AG09319 (cell line): ENCODE measurements around the gene ALPL.

Experiments used
- DNase-seq: peaks from one replicate; pipeline ENCODE4 v3.0.0-alpha.2; 2010; ENCODE audit warnings: low read depth; ENCODE audit errors: extremely low read depth
- TF ChIP-seq, protein P1 (sequence below): IDR thresholded peaks from 2 replicates; pipeline ENCODE4 v1.5.1; 2011; ENCODE audit warnings: low read depth, mild to moderate bottlenecking, inconsistent platforms, low read length, moderate library complexity

The ALPL gene

DNA sequence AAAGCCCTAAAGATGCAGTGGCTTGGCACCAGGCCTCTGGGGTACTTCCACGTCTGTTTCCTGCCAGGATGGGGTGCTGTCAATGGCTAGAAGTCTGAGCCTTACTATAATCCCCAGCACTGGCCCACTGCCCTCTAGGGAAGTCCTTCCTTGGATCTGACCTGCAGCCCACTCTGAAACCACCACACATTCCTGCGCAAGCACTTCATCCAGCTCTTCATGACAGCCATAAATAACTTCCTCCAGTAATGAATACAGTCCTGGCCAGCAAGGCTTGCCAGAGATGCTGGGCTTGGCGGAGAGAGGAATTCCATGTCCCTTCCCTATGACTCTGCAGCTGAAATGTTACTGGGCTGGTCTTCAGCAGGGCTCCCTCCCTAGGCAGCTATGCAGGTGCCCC lies 32.6 kb downstream of the ALPL start:
- DNase-seq: no peak
- TF ChIP-seq, protein P1, sequence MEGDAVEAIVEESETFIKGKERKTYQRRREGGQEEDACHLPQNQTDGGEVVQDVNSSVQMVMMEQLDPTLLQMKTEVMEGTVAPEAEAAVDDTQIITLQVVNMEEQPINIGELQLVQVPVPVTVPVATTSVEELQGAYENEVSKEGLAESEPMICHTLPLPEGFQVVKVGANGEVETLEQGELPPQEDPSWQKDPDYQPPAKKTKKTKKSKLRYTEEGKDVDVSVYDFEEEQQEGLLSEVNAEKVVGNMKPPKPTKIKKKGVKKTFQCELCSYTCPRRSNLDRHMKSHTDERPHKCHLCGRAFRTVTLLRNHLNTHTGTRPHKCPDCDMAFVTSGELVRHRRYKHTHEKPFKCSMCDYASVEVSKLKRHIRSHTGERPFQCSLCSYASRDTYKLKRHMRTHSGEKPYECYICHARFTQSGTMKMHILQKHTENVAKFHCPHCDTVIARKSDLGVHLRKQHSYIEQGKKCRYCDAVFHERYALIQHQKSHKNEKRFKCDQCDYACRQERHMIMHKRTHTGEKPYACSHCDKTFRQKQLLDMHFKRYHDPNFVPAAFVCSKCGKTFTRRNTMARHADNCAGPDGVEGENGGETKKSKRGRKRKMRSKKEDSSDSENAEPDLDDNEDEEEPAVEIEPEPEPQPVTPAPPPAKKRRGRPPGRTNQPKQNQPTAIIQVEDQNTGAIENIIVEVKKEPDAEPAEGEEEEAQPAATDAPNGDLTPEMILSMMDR: no peak; the same call in 1 of the 2 replicates

DNA sequence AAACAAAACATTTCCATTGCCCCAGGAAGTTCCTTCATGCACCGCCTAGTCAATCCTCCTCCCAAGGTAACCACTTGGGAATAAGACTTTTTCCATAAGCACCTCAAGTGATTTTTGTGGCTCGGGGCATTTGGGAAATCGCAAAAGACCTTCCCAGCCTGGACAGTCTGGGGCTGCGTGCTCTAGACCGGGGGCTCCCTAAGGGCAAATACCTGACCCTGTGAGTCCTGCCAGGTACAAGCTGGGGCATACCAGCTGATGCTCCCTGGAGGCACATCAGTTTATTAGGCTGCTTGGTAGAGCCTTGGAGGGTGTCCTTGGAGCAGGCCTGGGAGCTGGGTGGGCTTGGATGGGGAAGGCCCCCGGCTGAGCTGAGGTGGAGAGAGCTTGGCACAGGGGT lies 34.4 kb downstream of the ALPL start:
- TF ChIP-seq, protein P1: no peak
- DNase-seq: no peak

DNA sequence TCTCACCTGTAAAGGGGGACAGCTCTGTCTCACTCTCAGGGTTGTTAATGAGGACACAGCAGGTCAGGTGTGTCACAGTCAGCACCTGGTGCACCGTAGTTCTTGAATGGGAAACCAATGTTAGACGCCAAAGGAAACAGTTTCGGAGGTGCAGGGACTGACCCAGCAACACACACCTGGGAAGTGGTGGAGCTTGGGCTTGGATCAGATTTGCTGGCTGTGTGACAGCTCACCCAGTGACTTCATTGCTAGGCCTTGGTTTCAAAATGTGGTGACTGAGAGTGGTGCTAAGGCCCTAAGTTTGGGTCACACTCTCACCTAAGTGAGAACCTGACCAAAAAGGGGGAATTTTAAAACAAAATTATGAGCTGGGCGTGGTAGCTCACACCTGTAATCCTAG lies 34.9 kb downstream of the ALPL start:
- no peak for DNase-seq

DNA sequence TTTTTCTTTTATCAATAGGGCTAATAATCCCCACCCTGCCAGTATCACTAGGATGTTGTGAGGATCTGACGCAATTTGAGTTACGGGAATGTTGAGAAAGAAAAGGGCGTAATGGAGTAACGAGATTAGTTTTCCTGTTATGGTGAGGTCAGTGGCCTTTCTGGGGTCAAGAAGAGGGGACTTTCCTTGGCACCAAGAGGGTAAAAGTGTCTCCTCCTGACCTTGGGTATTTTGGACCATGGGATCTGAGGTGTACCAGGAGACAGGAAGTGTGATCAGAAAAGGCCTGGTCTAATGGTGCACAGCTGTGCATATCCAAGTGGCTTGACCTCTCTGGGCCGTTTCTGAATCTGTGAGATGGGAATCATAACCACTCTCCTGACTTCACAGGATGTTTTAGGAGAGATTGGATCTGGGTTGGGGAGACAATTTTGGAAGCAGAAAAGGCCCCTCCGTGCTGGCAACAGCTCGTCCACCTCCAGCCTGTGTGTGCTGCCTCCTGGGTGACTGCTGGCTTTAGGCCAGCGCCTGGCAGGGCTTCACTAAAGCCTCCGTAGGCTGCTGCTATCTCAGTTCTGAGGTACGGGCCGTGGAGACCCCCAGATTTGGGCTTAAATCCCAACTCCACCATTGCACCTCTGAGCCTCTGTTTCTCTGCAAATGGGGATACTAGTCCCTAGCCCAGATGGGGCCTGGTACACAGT lies 37.1 kb downstream of the ALPL start:
- DNase-seq: no peak

More for the DNA sequence above, 34.9 kb downstream of the ALPL start:
- TF ChIP-seq, protein P1: no peak

DNA sequence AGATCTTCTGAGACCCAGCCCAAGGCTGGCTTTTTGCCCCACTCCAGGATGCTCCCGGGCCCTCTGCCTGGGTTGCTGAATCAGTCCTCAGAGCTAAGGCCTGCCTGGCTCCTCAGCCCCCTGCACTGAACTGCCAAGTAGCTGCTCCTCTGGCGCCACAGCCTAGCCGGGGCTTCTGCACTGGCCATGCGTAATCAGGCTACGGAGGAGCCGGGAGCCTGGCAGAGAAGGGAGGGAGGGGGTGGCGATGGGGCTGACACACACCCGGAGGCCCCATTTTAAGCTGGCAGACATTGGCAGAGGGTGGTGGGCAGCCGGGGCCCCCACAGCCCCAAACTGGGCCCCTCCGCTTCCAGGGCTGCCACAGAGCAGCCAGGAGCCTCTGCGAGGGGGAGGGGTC lies 38.7 kb downstream of the ALPL start:
- TF ChIP-seq, protein P1: no peak

More for the DNA sequence above, 37.1 kb downstream of the ALPL start:
- TF ChIP-seq, protein P1: no peak

DNA sequence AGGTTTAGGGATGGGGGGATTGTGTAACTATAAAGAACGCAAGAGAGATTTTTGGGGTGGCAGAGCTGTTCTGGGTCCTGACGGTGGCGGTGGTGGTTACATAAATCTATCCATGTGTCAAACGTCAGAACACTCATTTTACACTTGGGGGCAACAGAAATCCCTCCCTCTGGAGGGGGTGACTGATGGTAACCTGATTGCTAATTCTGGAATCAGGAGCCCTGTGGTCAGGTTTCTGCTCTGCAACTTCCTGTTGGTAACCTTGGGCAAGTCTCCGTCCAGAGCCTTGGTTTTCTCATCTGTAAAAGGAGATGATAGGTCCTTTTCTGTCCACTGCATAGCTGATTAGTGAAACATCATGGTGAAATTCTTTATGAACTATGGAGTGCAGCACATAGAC lies 40.9 kb downstream of the ALPL start:
- no peak for DNase-seq
- TF ChIP-seq, protein P1: no peak

More for the DNA sequence above, 38.7 kb downstream of the ALPL start:
- no peak for DNase-seq

DNA sequence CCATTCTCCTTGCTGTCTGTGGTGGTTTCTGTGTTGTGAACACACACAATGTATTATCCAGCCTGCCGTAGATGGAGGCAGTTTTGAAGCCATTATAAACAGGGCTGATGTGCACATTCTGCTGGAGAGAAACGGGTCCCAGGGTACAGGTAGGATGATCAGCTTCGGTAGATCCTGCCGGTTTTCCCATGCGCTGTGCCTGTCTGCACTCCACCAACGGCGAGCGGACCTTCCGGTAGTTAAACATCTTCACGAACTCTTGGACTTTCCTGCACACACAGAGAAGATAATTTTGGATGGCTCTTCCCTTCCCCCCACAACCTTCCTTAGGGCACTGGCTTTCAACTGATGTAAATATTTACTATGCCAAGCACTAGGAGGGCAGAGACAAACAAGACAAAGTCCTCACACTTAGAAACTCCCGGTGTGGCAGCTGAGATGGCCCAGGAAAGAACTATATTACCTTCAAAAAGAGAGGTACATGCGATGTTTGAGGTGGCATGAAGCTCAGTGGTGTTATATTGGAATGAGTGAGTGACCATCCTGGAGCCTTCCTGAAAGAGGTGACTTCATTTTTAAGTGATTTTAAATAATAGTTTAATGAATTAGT lies 41.7 kb downstream of the ALPL start:
- TF ChIP-seq, protein P1: no peak
- no peak for DNase-seq
